Glomerular visceral epithelial cell (primary cell): ENCODE measurements around the gene TBC1D5.

Source experiments
- DNase-seq: peaks from one replicate; pipeline ENCODE4 v3.0.0-alpha.2; 2016; ENCODE audit errors: extremely low spot score

Gene TBC1D5

DNA sequence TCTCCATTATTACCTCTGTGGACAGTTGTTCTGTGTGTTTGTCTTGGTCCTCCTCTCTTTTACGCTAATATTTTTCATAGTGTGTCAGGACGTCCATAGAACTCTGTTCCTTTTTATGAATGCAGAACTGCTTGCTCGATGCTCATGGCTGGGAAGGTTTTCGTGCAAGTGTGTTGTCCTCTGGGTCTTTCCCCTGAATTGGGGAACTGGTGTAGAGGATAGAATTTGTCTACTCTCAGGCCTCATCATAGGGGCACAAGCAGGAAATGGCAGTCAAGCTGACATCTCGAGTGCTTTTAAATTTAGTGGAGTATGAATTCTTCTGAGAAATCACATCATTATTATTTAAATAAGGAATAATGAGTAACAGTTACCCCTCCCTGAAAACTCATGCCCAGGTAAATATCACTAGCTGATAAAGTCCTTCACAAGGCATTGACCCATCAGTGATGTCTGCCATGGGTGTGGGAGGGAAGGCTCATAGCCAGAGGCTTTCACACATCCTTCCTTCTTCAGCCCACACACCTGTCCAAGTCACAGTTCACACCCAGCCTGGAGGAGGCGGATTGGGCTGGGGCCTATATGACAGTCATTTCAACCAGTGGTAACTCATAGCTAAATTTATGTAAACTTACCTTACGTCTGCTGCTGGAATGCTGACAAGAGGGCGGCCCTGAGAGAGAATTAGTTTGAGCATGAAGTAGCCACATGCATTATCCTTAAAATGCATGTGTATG is 631.6 kb downstream of the TBC1D5 start:
- no peak for DNase-seq
